Testis (tissue), 2 donors: ENCODE results near the gene CHRNB1.

Source experiments
- POLR2A ChIP-seq: fragments of 450-650 bp; IDR thresholded peaks from one replicate; pipeline ENCODE4 v1.6.1; 2017; ENCODE audit warnings: antibody characterized with exemption, mild to moderate bottlenecking, moderate library complexity
- TF ChIP-seq, protein P1 (sequence below), 3 experiments: fragments of 450-650 bp in 2 of 3; fragments of 200-600 bp in 1 of 3; sonication (generic) in 1 of 3; IDR thresholded peaks; one replicate each; pipeline ENCODE4 v1.5.1; 2016 to 2019; ENCODE audit warnings: antibody characterized with exemption in 3 of 3, mild to moderate bottlenecking in 2 of 3, moderate library complexity in 1 of 3

- TF ChIP-seq, protein P1, sequence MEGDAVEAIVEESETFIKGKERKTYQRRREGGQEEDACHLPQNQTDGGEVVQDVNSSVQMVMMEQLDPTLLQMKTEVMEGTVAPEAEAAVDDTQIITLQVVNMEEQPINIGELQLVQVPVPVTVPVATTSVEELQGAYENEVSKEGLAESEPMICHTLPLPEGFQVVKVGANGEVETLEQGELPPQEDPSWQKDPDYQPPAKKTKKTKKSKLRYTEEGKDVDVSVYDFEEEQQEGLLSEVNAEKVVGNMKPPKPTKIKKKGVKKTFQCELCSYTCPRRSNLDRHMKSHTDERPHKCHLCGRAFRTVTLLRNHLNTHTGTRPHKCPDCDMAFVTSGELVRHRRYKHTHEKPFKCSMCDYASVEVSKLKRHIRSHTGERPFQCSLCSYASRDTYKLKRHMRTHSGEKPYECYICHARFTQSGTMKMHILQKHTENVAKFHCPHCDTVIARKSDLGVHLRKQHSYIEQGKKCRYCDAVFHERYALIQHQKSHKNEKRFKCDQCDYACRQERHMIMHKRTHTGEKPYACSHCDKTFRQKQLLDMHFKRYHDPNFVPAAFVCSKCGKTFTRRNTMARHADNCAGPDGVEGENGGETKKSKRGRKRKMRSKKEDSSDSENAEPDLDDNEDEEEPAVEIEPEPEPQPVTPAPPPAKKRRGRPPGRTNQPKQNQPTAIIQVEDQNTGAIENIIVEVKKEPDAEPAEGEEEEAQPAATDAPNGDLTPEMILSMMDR (IDR thresholded peaks at IDR 0.05) = no peak
- no peak for TF ChIP-seq POLR2A
Measured at GRCh38 chr17:7413346-7413985, 31.4 kb upstream of the CHRNB1 start.
